HCT116 (cell line): ENCODE data around the gene FOXQ1.

Source experiments
- ATF3 ChIP-seq: IDR thresholded peaks from 2 replicates; pipeline ENCODE4 v1.6.1; 2012
- CTCF ChIP-seq, 3 experiments: fragments of 200-600 bp in 1 of 3; sonication (generic) in 1 of 3; IDR thresholded peaks in 2 of 3; conservative IDR thresholded peaks in 1 of 3; 2 replicates each; pipeline ENCODE4 v1.5.1; 2012 to 2017; ENCODE audit warnings: low read depth in 2 of 3, low read length in 2 of 3, antibody characterized with exemption in 1 of 3, borderline replicate concordance in 1 of 3, control low read depth in 1 of 3, mild to moderate bottlenecking in 1 of 3, mixed read lengths in 1 of 3, mixed run types in 1 of 3, moderate library complexity in 1 of 3; ENCODE audit not compliant: insufficient read depth in 1 of 3
- ELF1 ChIP-seq: IDR thresholded peaks from 2 replicates; pipeline ENCODE4 v1.6.1; 2012; ENCODE audit warnings: low read depth, borderline replicate concordance
- EZH2 ChIP-seq: fragments of 200-600 bp; sonication (generic); IDR thresholded peaks from 2 replicates; pipeline ENCODE4 v1.6.1; 2017; ENCODE audit warnings: antibody characterized with exemption, mixed run types
- FOSL1 ChIP-seq: IDR thresholded peaks from 2 replicates; pipeline ENCODE4 v1.6.1; 2012; ENCODE audit warnings: low read depth
- POLR2AphosphoS5 ChIP-seq: IDR thresholded peaks from 2 replicates; pipeline ENCODE4 v1.6.1; 2011; ENCODE audit warnings: mild to moderate bottlenecking, low read depth, low read length, moderate library complexity
- REST ChIP-seq: IDR thresholded peaks from 2 replicates; pipeline ENCODE4 v1.6.1; 2012; ENCODE audit warnings: low read depth
- TCF7L2 ChIP-seq: IDR thresholded peaks from 2 replicates; pipeline ENCODE4 v1.7.0; 2011; ENCODE audit warnings: borderline replicate concordance, inconsistent platforms; ENCODE audit not compliant: insufficient read depth, insufficient read length; ENCODE audit errors: extremely low read depth
- YY1 ChIP-seq: IDR thresholded peaks from 2 replicates; pipeline ENCODE4 v1.6.1; 2011; ENCODE audit warnings: low read length, low read depth, moderate library complexity, mild to moderate bottlenecking; ENCODE audit not compliant: insufficient replicate concordance; ENCODE audit errors: extremely low read depth
- ZFX ChIP-seq: fragments of 450-650 bp; IDR thresholded peaks from 2 replicates; pipeline ENCODE4 v1.6.1; 2017
- TF ChIP-seq, protein P1 (sequence below): IDR thresholded peaks from 2 replicates; pipeline ENCODE4 v1.6.1; 2012

- TF ChIP-seq ZFX (no peak), CTCF (IDR thresholded peaks at IDR 0.05 in 2 of 3, conservative IDR thresholded peaks at IDR 0.05 in 1 of 3; ENCODE audit: borderline replicate concordance in 1 of 3, insufficient read depth in 1 of 3, low read depth in 2 of 3, low read length in 2 of 3) (no peak), EZH2 (no peak), YY1 (no peak), POLR2AphosphoS5 (no peak), ATF3 (no peak), ELF1 (no peak), TCF7L2 (no peak), FOSL1 (no peak), REST (no peak)
- TF ChIP-seq, protein P1, sequence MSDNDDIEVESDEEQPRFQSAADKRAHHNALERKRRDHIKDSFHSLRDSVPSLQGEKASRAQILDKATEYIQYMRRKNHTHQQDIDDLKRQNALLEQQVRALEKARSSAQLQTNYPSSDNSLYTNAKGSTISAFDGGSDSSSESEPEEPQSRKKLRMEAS = no peak
Measured at GRCh38 chr6:1315560-1316386, 3.9 kb downstream of the FOXQ1 start.
